Epithelial cell of esophagus (primary cell): ENCODE measurements around the gene USP30.

Experiments used
- DNase-seq: peaks from one replicate; pipeline ENCODE4 v3.0.0; 2010; ENCODE audit warnings: low read depth
- H3K4me3 ChIP-seq: 2 replicates; pipeline ENCODE4 v1.5.1; 2011; ENCODE audit warnings: mild to moderate bottlenecking, low read length, control low read depth
- TF ChIP-seq, protein P1 (sequence below): IDR thresholded peaks from 2 replicates; pipeline ENCODE4 v1.5.1; 2011; ENCODE audit warnings: low read depth, mild to moderate bottlenecking, low read length, control low read depth, inconsistent platforms; ENCODE audit not compliant: insufficient read depth; ENCODE audit errors: missing control alignments

Gene USP30

DNA sequence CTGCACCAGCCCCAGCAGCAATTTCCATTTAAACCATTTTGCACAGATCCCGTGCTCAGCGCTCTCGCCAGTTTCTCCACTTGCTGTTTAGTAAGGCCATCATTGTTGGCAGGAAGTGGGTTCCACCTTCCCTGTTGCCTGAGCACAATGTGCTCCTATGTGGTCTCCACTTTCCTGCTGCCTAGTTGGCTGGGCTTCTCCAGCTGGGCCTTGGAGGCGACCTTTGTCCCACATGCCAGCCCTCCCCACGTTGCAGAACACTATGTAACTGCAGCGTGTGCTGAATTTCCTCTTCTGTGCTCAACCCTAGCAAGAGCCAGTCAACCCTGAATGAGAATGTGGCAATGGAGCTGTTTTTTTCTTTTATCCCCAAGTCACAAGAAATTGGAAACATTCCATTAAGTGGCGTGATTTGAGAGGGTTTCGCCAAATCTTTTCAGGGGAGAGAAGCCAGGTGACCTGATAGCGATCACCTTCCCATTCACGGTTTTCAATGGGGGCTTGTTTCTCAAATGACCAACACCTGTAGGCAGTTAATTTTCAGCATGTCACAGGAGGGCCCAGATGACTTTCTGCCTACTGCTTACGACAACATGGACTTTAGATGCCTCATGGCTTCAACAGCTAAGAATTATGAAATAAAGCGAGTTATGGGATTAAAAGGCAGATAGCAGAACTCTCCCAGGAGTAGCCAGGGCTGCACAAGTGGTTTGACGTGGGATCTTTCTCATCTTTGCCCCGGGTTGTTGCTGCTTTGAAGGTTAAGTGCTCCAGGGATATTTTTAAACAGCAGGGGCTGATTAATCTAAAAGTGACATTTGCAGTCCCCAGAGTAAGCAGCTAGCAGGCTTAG, 63.6 kb downstream of the USP30 start, which contains the start of gene ACACB:
Gene ACACB (plus strand): TSS at position 830 of the 853 bp plus-strand sequence. CDS start 22,819 bp downstream, outside the sequence.
- TF ChIP-seq, protein P1, sequence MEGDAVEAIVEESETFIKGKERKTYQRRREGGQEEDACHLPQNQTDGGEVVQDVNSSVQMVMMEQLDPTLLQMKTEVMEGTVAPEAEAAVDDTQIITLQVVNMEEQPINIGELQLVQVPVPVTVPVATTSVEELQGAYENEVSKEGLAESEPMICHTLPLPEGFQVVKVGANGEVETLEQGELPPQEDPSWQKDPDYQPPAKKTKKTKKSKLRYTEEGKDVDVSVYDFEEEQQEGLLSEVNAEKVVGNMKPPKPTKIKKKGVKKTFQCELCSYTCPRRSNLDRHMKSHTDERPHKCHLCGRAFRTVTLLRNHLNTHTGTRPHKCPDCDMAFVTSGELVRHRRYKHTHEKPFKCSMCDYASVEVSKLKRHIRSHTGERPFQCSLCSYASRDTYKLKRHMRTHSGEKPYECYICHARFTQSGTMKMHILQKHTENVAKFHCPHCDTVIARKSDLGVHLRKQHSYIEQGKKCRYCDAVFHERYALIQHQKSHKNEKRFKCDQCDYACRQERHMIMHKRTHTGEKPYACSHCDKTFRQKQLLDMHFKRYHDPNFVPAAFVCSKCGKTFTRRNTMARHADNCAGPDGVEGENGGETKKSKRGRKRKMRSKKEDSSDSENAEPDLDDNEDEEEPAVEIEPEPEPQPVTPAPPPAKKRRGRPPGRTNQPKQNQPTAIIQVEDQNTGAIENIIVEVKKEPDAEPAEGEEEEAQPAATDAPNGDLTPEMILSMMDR: no peak
- DNase-seq: no peak

DNA sequence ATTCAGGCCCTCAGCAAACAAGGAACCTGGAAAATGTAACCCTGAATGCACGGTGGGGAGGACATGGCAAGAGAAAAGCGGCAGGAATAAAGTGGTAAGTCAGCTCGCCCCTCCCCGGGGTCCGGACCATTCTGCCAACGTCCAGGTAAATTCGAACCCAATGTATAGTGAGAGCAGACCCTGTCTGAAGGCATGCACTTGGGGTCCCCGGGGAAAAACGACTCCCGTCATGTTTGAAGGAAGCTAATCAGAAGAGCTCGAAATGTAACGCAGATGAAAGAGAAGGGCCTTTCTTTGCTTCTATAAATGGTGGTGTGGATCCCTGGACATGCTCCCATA, 64.2 kb downstream of the USP30 start:
- H3K4me3 ChIP-seq: no peak overlapping the region
- TF ChIP-seq, protein P1: no peak
- DNase-seq: no peak

More for the DNA sequence above, 63.6 kb downstream of the USP30 start, which contains the start of gene ACACB:
- no peak within 1 kb of the TSS for H3K4me3 ChIP-seq

DNA sequence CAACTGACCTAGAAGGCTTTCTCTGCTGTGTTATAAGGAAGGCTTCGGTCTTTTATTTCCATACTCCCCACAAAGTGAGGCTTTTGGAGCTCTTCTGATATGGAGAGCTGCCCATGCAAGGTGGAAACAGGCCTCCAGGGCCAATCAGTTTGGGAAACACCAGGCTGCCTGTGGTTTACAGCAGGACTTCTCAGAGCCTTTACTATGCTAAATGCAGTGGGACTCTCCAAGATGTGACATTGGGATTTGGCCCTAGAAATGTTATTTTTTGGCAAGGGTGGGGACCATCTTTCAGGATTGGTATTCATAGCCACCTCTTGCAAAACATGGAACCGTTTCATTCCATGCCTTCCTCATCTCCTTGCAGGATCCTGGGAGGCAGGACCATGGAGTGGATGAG, 67.7 kb downstream of the USP30 start:
- DNase-seq: no peak

DNA sequence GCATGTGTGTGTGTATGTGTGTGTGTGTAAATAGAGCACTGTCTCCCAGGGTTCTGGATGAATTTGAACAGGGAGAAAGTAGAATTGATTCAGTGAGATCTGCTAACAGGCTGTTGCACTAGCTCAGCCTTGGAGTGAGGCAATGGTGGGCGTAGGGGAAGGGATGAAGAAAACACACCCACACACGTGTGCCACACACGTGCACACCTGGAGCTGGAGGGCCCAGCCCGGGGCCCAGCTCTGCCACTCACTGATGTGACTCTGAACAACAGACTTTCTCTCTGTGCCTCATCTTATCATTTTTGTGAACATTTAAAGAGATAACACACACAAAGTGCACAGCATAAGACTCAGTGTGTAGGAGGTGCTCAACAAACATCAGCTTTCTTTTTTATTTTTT, 68.2 kb downstream of the USP30 start:
- no peak for DNase-seq
- TF ChIP-seq, protein P1: no peak
- H3K4me3 ChIP-seq: no peak overlapping the region

More for the DNA sequence above, 67.7 kb downstream of the USP30 start:
- H3K4me3 ChIP-seq: no peak overlapping the region
- TF ChIP-seq, protein P1: no peak

DNA sequence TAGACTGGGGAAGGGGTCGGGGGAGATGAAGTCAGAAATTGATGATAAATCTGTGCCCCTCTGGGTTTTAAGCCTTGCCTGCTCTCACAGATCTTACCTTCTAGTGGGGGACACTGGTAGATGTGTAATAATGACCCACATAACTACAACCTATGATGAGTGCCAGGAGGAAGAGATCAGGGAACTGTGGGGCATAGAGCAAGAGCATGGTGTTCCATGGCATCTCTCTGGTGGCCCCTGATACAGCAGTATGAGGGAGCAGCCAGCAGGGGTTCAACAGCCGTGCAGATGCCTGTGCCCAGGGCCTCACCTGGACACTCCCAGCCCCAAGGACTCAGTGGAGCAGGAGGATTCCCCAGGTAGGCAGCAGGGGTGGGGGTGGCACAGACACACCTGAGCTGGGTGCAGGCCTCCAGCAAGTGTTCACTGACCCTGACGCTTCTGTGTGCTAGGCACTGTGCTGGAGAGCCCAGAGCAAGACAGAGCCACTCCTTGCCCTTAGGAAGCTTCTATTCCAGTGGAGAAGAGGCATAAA, 69.0 kb downstream of the USP30 start:
- H3K4me3 ChIP-seq: no peak overlapping the region
- DNase-seq: no peak
- TF ChIP-seq, protein P1: no peak

DNA sequence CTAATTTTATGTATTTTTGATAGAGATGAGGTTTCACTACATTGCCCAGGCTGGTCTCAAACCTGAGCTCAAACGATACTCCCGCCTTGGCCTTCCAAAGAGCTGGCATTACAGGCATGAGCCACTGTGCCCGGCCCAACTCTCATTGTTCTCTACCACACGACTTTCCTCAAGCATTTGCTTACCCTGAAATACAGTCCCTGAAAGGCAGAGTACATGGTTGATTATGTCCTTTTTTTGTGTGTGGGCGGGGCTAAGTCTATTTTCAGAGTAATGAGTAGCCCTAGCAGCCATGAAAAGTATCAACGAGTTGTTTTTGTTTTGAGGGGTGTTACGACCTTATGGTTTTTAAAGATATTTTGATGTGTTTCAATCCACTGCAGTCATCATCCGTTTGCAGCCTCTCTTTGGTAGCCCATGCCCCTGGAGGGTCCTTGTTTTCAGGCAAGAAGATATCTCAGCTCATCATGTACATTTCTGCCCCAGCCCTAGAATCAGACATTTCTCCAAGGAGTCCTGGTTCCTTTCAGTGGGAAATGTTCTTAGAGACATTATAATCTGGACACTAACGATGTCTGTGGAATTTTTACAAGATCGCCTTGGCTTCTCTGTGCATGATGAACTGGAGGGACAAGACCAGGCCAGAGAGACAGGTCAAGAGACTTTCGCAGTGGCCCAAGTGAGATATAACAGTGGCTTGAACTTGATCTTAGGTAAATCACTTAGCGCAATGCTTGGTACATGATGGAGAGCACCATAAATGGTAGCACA, 72.7 kb downstream of the USP30 start:
- H3K4me3 ChIP-seq: no peak overlapping the region
- DNase-seq: no peak
- TF ChIP-seq, protein P1: no peak
